ENCODE measurements around the gene SYT1.

SYT1 gene

DNA sequence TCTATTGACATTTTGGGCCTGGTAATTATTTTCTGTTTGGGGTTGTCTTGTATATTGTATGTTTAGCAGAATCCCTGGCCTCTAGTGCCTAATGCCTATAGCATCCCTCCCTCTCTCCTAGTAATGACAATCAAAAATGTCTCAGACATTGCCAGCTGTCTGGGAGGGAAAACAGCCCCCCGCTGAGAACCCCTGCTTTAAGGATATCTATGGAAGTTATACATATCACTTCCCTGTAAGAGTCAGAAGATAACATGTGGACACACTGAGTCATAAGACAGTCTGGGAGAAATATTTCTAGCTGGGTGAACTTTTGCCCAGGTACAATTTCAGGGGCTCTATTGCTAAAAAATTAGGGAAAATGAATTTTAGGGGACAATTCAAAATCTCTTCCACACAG is 571.2 kb downstream of the SYT1 start:
- H3K27me3 ChIP-seq (ENCODE audit: insufficient read depth, poor library complexity, severe bottlenecking) = no peaks in the 10 kb centered on the region
- TF ChIP-seq GABPA (IDR thresholded peaks at IDR 0.05; ENCODE audit: low read depth) (no peak), POLR2AphosphoS5 (IDR thresholded peaks at IDR 0.05; ENCODE audit: low read depth) (no peak), SPI1 (IDR thresholded peaks at IDR 0.05; ENCODE audit: borderline replicate concordance, low read depth) (no peak)
- TF ChIP-seq, protein P1, sequence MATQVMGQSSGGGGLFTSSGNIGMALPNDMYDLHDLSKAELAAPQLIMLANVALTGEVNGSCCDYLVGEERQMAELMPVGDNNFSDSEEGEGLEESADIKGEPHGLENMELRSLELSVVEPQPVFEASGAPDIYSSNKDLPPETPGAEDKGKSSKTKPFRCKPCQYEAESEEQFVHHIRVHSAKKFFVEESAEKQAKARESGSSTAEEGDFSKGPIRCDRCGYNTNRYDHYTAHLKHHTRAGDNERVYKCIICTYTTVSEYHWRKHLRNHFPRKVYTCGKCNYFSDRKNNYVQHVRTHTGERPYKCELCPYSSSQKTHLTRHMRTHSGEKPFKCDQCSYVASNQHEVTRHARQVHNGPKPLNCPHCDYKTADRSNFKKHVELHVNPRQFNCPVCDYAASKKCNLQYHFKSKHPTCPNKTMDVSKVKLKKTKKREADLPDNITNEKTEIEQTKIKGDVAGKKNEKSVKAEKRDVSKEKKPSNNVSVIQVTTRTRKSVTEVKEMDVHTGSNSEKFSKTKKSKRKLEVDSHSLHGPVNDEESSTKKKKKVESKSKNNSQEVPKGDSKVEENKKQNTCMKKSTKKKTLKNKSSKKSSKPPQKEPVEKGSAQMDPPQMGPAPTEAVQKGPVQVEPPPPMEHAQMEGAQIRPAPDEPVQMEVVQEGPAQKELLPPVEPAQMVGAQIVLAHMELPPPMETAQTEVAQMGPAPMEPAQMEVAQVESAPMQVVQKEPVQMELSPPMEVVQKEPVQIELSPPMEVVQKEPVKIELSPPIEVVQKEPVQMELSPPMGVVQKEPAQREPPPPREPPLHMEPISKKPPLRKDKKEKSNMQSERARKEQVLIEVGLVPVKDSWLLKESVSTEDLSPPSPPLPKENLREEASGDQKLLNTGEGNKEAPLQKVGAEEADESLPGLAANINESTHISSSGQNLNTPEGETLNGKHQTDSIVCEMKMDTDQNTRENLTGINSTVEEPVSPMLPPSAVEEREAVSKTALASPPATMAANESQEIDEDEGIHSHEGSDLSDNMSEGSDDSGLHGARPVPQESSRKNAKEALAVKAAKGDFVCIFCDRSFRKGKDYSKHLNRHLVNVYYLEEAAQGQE (IDR thresholded peaks at IDR 0.05; ENCODE audit: insufficient replicate concordance, low read depth) = no peak
- TF ChIP-seq, protein P2, sequence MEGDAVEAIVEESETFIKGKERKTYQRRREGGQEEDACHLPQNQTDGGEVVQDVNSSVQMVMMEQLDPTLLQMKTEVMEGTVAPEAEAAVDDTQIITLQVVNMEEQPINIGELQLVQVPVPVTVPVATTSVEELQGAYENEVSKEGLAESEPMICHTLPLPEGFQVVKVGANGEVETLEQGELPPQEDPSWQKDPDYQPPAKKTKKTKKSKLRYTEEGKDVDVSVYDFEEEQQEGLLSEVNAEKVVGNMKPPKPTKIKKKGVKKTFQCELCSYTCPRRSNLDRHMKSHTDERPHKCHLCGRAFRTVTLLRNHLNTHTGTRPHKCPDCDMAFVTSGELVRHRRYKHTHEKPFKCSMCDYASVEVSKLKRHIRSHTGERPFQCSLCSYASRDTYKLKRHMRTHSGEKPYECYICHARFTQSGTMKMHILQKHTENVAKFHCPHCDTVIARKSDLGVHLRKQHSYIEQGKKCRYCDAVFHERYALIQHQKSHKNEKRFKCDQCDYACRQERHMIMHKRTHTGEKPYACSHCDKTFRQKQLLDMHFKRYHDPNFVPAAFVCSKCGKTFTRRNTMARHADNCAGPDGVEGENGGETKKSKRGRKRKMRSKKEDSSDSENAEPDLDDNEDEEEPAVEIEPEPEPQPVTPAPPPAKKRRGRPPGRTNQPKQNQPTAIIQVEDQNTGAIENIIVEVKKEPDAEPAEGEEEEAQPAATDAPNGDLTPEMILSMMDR (IDR thresholded peaks at IDR 0.05; ENCODE audit: insufficient read depth, low read length) = no peak
- H3K27ac ChIP-seq (replicated peaks) = no peak overlapping the region
- no peak for DNase-seq (ENCODE audit: low read depth in 1 of 2, low spot score in 1 of 2)
- H3K4me3 ChIP-seq (replicated peaks; ENCODE audit: insufficient read depth, low read length) = no peak overlapping the region

DNA sequence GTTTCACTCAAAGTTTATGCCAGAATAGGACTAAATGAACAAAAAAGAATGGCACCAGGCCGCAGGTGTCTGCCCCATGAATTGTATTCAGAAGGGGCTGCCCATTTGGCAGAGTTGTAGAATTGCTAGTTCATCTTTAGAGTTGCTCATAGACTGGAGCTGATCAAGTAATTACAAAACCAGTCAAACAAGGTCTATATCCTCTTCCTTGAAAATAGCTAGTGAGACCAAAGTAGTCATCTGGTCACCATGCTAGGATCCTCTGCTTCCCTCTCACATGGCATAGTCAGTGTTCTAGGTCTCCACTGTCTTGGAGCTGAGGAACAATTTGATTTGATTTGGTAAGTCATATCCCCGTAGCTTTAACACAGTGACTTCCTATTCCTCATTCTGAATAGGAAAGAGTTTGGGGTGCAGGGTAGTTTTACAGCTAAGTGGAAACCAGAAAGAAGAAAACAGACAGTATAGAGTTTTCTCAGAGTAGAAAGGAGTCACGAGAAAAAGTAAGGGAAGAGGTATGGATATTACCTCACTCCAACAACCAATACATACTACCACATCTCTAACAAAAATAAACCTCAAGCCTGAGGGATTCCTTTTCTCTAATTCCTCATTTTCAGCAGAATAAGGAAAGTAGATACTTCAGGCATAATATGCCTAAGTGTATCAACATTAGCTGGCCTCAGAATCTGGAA is 574.1 kb downstream of the SYT1 start:
- no peak for DNase-seq (ENCODE audit: low read depth in 1 of 2, low spot score in 1 of 2)
- H3K27me3 ChIP-seq (ENCODE audit: insufficient read depth, poor library complexity, severe bottlenecking) = no peaks in the 10 kb centered on the region
- H3K27ac ChIP-seq (replicated peaks) = no peak overlapping the region
- no peak for TF ChIP-seq GABPA (IDR thresholded peaks at IDR 0.05; ENCODE audit: low read depth)
- no peak for TF ChIP-seq SPI1 (IDR thresholded peaks at IDR 0.05; ENCODE audit: borderline replicate concordance, low read depth)
- TF ChIP-seq, protein P1 (IDR thresholded peaks at IDR 0.05; ENCODE audit: insufficient replicate concordance, low read depth) = no peak
- no peak for TF ChIP-seq POLR2AphosphoS5 (IDR thresholded peaks at IDR 0.05; ENCODE audit: low read depth)
- TF ChIP-seq, protein P2 (IDR thresholded peaks at IDR 0.05; ENCODE audit: insufficient read depth, low read length) = no peak
- no peak overlapping the region for H3K4me3 ChIP-seq (replicated peaks; ENCODE audit: insufficient read depth, low read length)

- Histone ChIP-seq H3K4me3 (replicated peaks; ENCODE audit: insufficient read depth, low read length) (no peak overlapping the region), H3K27me3 (ENCODE audit: insufficient read depth, poor library complexity, severe bottlenecking) (no peaks in the 10 kb centered on the region), H3K27ac (replicated peaks) (no peak overlapping the region)
- TF ChIP-seq, protein P1 (IDR thresholded peaks at IDR 0.05; ENCODE audit: insufficient replicate concordance, low read depth) = no peak
- TF ChIP-seq, protein P2 (IDR thresholded peaks at IDR 0.05; ENCODE audit: insufficient read depth, low read length) = no peak
- TF ChIP-seq SPI1 (IDR thresholded peaks at IDR 0.05; ENCODE audit: borderline replicate concordance, low read depth) = no peak
- no peak for TF ChIP-seq POLR2AphosphoS5 (IDR thresholded peaks at IDR 0.05; ENCODE audit: low read depth)
- TF ChIP-seq GABPA (IDR thresholded peaks at IDR 0.05; ENCODE audit: low read depth) = no peak
- no peak for DNase-seq (ENCODE audit: low read depth in 1 of 2, low spot score in 1 of 2)
Measured at GRCh38 chr12:79439175-79439825, 574.7 kb downstream of the SYT1 start.
